HL-60 (cell line): ENCODE data around the gene TACC2.

Experiments
- CTCF ChIP-seq: IDR thresholded peaks from one replicate; pipeline ENCODE4 v1.5.1; 2011; ENCODE audit warnings: low read length, control low read depth, inconsistent platforms; ENCODE audit not compliant: insufficient read depth
- POLR2AphosphoS5 ChIP-seq: IDR thresholded peaks from 2 replicates; pipeline ENCODE4 v1.6.1; 2012; ENCODE audit warnings: low read depth

GRCh38 chr10:122216047-122216446 lies 227.1 kb downstream of the TACC2 start:
- TF ChIP-seq CTCF (no peak), POLR2AphosphoS5 (no peak)
